HepG2 (cell line): ENCODE measurements around the gene SERINC2. TPM values are rescaled to one million over a fixed set of nuclear protein-coding genes. Genes with fewer than 3 reads are reported as not detected.

ENCODE experiments used
- BHLHE40 ChIP-seq: IDR thresholded peaks from 2 replicates; pipeline ENCODE4 v1.6.1; 2011; ENCODE audit warnings: low read length, improper control_type of control experiment
- BRD4 ChIP-seq: sonication (generic); formaldehyde crosslinking; IDR thresholded peaks from 2 replicates; pipeline ENCODE4 v1.4.0; 2020; ENCODE audit warnings: missing genetic modification reagents
- CENPT ChIP-seq: sonication (generic); formaldehyde crosslinking; IDR thresholded peaks from 2 replicates; pipeline ENCODE4 v1.8.0; 2022; ENCODE audit warnings: low read depth, mild to moderate bottlenecking, moderate library complexity, missing genetic modification reagents
- ERF ChIP-seq: IDR thresholded peaks from 2 replicates; pipeline ENCODE4 v1.6.1; 2018; ENCODE audit warnings: missing biosample characterization, missing genetic modification reagents
- HNF4A ChIP-seq: sonication (generic); formaldehyde crosslinking; IDR thresholded peaks from 2 replicates; pipeline ENCODE4 v1.4.0; 2020; ENCODE audit warnings: missing genetic modification reagents
- KLF16 ChIP-seq, 2 experiments: sonication (generic) in 1 of 2; formaldehyde crosslinking in 1 of 2; IDR thresholded peaks; 2 replicates each; pipeline versions ENCODE4 v1.6.1 to v1.8.0; 2016 to 2023; ENCODE audit warnings: missing genetic modification reagents in 2 of 2, missing compliant biosample characterization in 1 of 2
- MLLT10 ChIP-seq: sonication (generic); formaldehyde crosslinking; IDR thresholded peaks from 2 replicates; pipeline ENCODE4 v1.4.0; 2020; ENCODE audit warnings: missing genetic modification reagents
- NR1H2 ChIP-seq: sonication (generic); formaldehyde crosslinking; IDR thresholded peaks from 2 replicates; pipeline ENCODE4 v1.8.1; 2022; ENCODE audit warnings: low read depth, missing genetic modification reagents, borderline replicate concordance
- RFX5 ChIP-seq: IDR thresholded peaks from 2 replicates; pipeline ENCODE4 v1.6.1; 2011; ENCODE audit warnings: low read depth, low read length, improper control_type of control experiment
- SIN3A ChIP-seq: IDR thresholded peaks from 2 replicates; pipeline ENCODE4 v1.6.1; 2011; ENCODE audit warnings: low read depth, mild to moderate bottlenecking, control low read depth, low read length, borderline replicate concordance
- TCF7L2 ChIP-seq: IDR thresholded peaks from 2 replicates; pipeline ENCODE4 v1.6.1; 2011; ENCODE audit warnings: mild to moderate bottlenecking, low read depth, low read length, moderate library complexity
- ZKSCAN5 ChIP-seq: sonication (generic); formaldehyde crosslinking; IDR thresholded peaks from 2 replicates; pipeline ENCODE4 v1.5.1; 2020; ENCODE audit warnings: mild to moderate bottlenecking, missing genetic modification reagents
- ZNF264 ChIP-seq: sonication (generic); formaldehyde crosslinking; IDR thresholded peaks from 2 replicates; pipeline ENCODE4 v1.4.0; 2020; ENCODE audit warnings: missing genetic modification reagents
- ZNF510 ChIP-seq: sonication (generic); formaldehyde crosslinking; IDR thresholded peaks from 2 replicates; pipeline ENCODE4 v1.4.0; 2020; ENCODE audit warnings: low read depth, mild to moderate bottlenecking, missing genetic modification reagents
- ZNF724P ChIP-seq: sonication (generic); formaldehyde crosslinking; IDR thresholded peaks from 2 replicates; pipeline ENCODE4 v1.8.0; 2022; ENCODE audit warnings: missing genetic modification reagents, borderline replicate concordance
- ZNF773 ChIP-seq: sonication (generic); formaldehyde crosslinking; IDR thresholded peaks from 2 replicates; pipeline ENCODE4 v1.4.0; 2020; ENCODE audit warnings: missing genetic modification reagents, borderline replicate concordance
- ZSCAN30 ChIP-seq: sonication (generic); formaldehyde crosslinking; IDR thresholded peaks from 2 replicates; pipeline ENCODE4 v1.5.0; 2020; ENCODE audit warnings: mild to moderate bottlenecking, missing genetic modification reagents
- polyA plus RNA-seq, 8 experiments: library from polyadenylated mRNA; depleted of rRNA in 3 of 8; stranded (reverse) in 7 of 8; unstranded in 1 of 8; fragments of >200 nt; fragmentation: Illumina TruSeq in 4 of 8; extraction: Trizol in 4 of 8; gene quantifications; 2 replicates each; pipeline versions ENCODE4 v1.2.1 to v1.2.3, GENCODE V29; 2011 to 2016; ENCODE audit warnings: low read depth in 4 of 8, missing spikeins in 1 of 8, mixed read lengths in 1 of 8; ENCODE audit not compliant: insufficient read depth in 1 of 8
- total RNA-seq, 5 experiments: library from RNA; depleted of rRNA; stranded (reverse); fragments of >200 nt; fragmentation: Illumina TruSeq; extraction: Trizol; gene quantifications; 2 replicates each; pipeline ENCODE4 v1.2.3, GENCODE V29; 2016; ENCODE audit warnings: low read depth in 1 of 5
- TF ChIP-seq, protein P1 (sequence below): sonication (generic); formaldehyde crosslinking; IDR thresholded peaks from one replicate; pipeline ENCODE4 v1.5.1; 2020; ENCODE audit warnings: mild to moderate bottlenecking, missing genetic modification reagents; ENCODE audit errors: not compliant biosample characterization
- TF ChIP-seq, protein P2 (sequence below): fragments of 450-650 bp; IDR thresholded peaks from 2 replicates; pipeline ENCODE4 v1.6.1; 2016
- TF ChIP-seq, protein P3 (sequence below): sonication (generic); formaldehyde crosslinking; IDR thresholded peaks from 2 replicates; pipeline ENCODE4 v1.8.0; 2022; ENCODE audit warnings: mild to moderate bottlenecking, missing genetic modification reagents

SERINC2 gene
- total and polyA plus RNA-seq, 2 of the 13 experiments (the other 11 are each of a cell fraction or from before 2014, with no cell fraction given), result 4.8 to 126 TPM

DNA sequence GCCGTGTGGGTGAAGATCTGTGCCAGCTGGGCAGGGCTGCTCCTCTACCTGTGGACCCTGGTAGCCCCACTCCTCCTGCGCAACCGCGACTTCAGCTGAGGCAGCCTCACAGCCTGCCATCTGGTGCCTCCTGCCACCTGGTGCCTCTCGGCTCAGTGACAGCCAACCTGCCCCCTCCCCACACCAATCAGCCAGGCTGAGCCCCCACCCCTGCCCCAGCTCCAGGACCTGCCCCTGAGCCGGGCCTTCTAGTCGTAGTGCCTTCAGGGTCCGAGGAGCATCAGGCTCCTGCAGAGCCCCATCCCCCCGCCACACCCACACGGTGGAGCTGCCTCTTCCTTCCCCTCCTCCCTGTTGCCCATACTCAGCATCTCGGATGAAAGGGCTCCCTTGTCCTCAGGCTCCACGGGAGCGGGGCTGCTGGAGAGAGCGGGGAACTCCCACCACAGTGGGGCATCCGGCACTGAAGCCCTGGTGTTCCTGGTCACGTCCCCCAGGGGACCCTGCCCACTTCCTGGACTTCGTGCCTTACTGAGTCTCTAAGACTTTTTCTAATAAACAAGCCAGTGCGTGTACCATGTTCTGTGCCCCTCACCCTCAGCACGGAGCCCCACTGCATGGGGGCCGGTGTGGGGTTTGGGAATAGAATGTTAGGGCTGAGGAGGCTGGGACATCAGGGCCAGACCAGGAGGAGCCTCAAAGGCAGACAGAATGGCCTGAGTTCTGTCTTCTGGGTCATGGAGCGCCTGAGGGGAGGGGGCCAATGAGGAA, 21.3 kb downstream of the SERINC2 start (continued):
- TF ChIP-seq, protein P1, sequence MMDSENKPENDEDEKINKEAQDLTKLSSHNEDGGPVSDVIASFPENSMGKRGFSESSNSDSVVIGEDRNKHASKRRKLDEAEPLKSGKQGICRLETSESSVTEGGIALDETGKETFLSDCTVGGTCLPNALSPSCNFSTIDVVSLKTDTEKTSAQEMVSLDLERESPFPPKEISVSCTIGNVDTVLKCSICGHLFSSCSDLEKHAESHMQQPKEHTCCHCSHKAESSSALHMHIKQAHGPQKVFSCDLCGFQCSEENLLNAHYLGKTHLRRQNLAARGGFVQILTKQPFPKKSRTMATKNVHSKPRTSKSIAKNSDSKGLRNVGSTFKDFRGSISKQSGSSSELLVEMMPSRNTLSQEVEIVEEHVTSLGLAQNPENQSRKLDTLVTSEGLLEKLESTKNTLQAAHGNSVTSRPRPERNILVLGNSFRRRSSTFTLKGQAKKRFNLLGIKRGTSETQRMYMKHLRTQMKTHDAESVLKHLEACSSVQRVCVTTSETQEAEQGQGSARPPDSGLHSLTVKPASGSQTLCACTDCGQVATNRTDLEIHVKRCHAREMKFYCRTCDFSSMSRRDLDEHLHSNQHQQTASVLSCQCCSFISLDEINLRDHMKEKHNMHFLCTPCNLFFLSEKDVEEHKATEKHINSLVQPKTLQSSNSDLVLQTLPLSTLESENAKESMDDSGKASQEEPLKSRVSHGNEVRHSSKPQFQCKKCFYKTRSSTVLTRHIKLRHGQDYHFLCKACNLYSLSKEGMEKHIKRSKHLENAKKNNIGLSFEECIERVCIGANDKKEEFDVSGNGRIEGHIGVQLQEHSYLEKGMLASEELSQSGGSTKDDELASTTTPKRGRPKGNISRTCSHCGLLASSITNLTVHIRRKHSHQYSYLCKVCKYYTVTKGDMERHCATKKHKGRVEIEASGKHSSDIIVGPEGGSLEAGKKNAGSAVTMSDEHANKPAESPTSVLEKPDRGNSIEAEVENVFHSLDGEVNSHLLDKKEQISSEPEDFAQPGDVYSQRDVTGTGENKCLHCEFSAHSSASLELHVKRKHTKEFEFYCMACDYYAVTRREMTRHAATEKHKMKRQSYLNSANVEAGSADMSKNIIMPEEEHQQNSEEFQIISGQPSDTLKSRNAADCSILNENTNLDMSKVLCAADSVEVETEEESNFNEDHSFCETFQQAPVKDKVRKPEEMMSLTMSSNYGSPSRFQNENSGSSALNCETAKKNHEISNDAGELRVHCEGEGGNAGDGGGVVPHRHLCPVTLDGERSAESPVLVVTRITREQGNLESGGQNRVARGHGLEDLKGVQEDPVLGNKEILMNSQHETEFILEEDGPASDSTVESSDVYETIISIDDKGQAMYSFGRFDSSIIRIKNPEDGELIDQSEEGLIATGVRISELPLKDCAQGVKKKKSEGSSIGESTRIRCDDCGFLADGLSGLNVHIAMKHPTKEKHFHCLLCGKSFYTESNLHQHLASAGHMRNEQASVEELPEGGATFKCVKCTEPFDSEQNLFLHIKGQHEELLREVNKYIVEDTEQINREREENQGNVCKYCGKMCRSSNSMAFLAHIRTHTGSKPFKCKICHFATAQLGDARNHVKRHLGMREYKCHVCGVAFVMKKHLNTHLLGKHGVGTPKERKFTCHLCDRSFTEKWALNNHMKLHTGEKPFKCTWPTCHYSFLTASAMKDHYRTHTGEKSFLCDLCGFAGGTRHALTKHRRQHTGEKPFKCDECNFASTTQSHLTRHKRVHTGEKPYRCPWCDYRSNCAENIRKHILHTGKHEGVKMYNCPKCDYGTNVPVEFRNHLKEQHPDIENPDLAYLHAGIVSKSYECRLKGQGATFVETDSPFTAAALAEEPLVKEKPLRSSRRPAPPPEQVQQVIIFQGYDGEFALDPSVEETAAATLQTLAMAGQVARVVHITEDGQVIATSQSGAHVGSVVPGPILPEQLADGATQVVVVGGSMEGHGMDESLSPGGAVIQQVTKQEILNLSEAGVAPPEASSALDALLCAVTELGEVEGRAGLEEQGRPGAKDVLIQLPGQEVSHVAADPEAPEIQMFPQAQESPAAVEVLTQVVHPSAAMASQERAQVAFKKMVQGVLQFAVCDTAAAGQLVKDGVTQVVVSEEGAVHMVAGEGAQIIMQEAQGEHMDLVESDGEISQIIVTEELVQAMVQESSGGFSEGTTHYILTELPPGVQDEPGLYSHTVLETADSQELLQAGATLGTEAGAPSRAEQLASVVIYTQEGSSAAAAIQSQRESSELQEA (CRISPR knock-in tag), result no peak
- TF ChIP-seq ZNF724P (CRISPR knock-in tag), result no peak
- no peak for TF ChIP-seq MLLT10
- TF ChIP-seq, protein P2, sequence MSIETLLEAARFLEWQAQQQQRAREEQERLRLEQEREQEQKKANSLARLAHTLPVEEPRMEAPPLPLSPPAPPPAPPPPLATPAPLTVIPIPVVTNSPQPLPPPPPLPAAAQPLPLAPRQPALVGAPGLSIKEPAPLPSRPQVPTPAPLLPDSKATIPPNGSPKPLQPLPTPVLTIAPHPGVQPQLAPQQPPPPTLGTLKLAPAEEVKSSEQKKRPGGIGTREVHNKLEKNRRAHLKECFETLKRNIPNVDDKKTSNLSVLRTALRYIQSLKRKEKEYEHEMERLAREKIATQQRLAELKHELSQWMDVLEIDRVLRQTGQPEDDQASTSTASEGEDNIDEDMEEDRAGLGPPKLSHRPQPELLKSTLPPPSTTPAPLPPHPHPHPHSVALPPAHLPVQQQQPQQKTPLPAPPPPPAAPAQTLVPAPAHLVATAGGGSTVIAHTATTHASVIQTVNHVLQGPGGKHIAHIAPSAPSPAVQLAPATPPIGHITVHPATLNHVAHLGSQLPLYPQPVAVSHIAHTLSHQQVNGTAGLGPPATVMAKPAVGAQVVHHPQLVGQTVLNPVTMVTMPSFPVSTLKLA, result no peak
- 0 out of 2 replicates have a peak, but pooled peaks have one; percentile 34 for TF ChIP-seq ZNF264
- TF ChIP-seq ERF (CRISPR knock-in tag), result peak; percentile 49; the same call in 1 of the 2 replicates
- TF ChIP-seq ZNF510 (CRISPR knock-in tag), result no peak
- TF ChIP-seq TCF7L2, result no peak
- TF ChIP-seq SIN3A, result no peak
- no peak for TF ChIP-seq NR1H2 (CRISPR knock-in tag)
- TF ChIP-seq, protein P3, sequence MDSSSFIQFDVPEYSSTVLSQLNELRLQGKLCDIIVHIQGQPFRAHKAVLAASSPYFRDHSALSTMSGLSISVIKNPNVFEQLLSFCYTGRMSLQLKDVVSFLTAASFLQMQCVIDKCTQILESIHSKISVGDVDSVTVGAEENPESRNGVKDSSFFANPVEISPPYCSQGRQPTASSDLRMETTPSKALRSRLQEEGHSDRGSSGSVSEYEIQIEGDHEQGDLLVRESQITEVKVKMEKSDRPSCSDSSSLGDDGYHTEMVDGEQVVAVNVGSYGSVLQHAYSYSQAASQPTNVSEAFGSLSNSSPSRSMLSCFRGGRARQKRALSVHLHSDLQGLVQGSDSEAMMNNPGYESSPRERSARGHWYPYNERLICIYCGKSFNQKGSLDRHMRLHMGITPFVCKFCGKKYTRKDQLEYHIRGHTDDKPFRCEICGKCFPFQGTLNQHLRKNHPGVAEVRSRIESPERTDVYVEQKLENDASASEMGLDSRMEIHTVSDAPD (CRISPR knock-in tag), result no peak
- no peak for TF ChIP-seq RFX5
- TF ChIP-seq ZNF773 (CRISPR knock-in tag), result no peak
- no peak for TF ChIP-seq ZSCAN30 (CRISPR knock-in tag)
- TF ChIP-seq HNF4A, result peak; percentile 84
- no peak for TF ChIP-seq KLF16 (CRISPR knock-in tag; IDR thresholded peaks at IDR 0.05)
- peak; percentile 63; the same call in 1 of the 2 replicates for TF ChIP-seq BRD4
- TF ChIP-seq CENPT (CRISPR knock-in tag), result no peak
- TF ChIP-seq ZKSCAN5 (CRISPR knock-in tag), result no peak
- TF ChIP-seq BHLHE40, result no peak
